ENCODE measurements around the gene OPHN1. TPM values are rescaled to one million over a fixed set of nuclear protein-coding genes. Genes with fewer than 3 reads are reported as not detected.
"Not testable (repeated sequence)": the region's sequence is repeated elsewhere in the genome, so short reads cannot be mapped to it uniquely, and the experiment has no call there.

Gene OPHN1
- total RNA-seq, 1 donor from 2014 or later, result 7.8 TPM

- no peak for TF ChIP-seq CTCF (IDR thresholded peaks at IDR 0.05; ENCODE audit: partially characterized antibody, unreplicated experiment)
- Mint-ChIP-seq H3K36me3 (ENCODE audit: unreplicated experiment) (no peaks in the 10 kb centered on the region), H3K4me1 (ENCODE audit: low read depth, unreplicated experiment) (no peaks in the 10 kb centered on the region), H3K27me3 (ENCODE audit: unreplicated experiment) (no peaks in the 10 kb centered on the region), H3K4me3 (ENCODE audit: unreplicated experiment) (no peak overlapping the region), H3K27ac (ENCODE audit: unreplicated experiment) (no peak overlapping the region), H3K9me3 (ENCODE audit: unreplicated experiment) (peaks cover 3% of the 10 kb centered on the region)
- DNase-seq, result no peak
These were observed 355.9 kb downstream of the OPHN1 start for GRCh38 chrX:68077378-68077777.

GRCh38 chrX:68072041-68072440 is 361.3 kb downstream of the OPHN1 start:
- H3K27me3 Mint-ChIP-seq (ENCODE audit: unreplicated experiment), result no peaks in the 10 kb centered on the region
- no peak overlapping the region for H3K4me3 Mint-ChIP-seq (ENCODE audit: unreplicated experiment)
- no peaks in the 10 kb centered on the region for H3K36me3 Mint-ChIP-seq (ENCODE audit: unreplicated experiment)
- H3K9me3 Mint-ChIP-seq (ENCODE audit: unreplicated experiment), result no peaks in the 10 kb centered on the region
- no peaks in the 10 kb centered on the region for H3K4me1 Mint-ChIP-seq (ENCODE audit: low read depth, unreplicated experiment)
- no peak for DNase-seq
- H3K27ac Mint-ChIP-seq (ENCODE audit: unreplicated experiment), result no peak overlapping the region
- no peak for TF ChIP-seq CTCF (IDR thresholded peaks at IDR 0.05; ENCODE audit: partially characterized antibody, unreplicated experiment)

- not testable (repeated sequence) for H3K4me1 Mint-ChIP-seq (ENCODE audit: low read depth, unreplicated experiment); H3K36me3 Mint-ChIP-seq (ENCODE audit: unreplicated experiment); H3K27ac Mint-ChIP-seq (ENCODE audit: unreplicated experiment); H3K4me3 Mint-ChIP-seq (ENCODE audit: unreplicated experiment); H3K9me3 Mint-ChIP-seq (ENCODE audit: unreplicated experiment); DNase-seq; H3K27me3 Mint-ChIP-seq (ENCODE audit: unreplicated experiment)
These were observed 363.2 kb downstream of the OPHN1 start for GRCh38 chrX:68070119-68070518.

GRCh38 chrX:68061206-68061535 is 372.1 kb downstream of the OPHN1 start:
- Mint-ChIP-seq H3K4me3 (ENCODE audit: unreplicated experiment) (no peak overlapping the region), H3K36me3 (ENCODE audit: unreplicated experiment) (no peaks in the 10 kb centered on the region), H3K4me1 (ENCODE audit: low read depth, unreplicated experiment) (no peaks in the 10 kb centered on the region), H3K9me3 (ENCODE audit: unreplicated experiment) (peaks cover 2% of the 10 kb centered on the region), H3K27ac (ENCODE audit: unreplicated experiment) (no peak overlapping the region), H3K27me3 (ENCODE audit: unreplicated experiment) (no peaks in the 10 kb centered on the region)
- no peak for TF ChIP-seq CTCF (IDR thresholded peaks at IDR 0.05; ENCODE audit: partially characterized antibody, unreplicated experiment)
- DNase-seq, result no peak

- peaks cover 2% of the 10 kb centered on the region for H3K9me3 Mint-ChIP-seq (ENCODE audit: unreplicated experiment)
These were observed 372.6 kb downstream of the OPHN1 start for GRCh38 chrX:68060506-68061205.

More at GRCh38 chrX:68060506-68061205, 372.6 kb downstream of the OPHN1 start:
- TF ChIP-seq CTCF (IDR thresholded peaks at IDR 0.05; ENCODE audit: partially characterized antibody, unreplicated experiment), result no peak
- Mint-ChIP-seq H3K4me3 (ENCODE audit: unreplicated experiment) (no peak overlapping the region), H3K27ac (ENCODE audit: unreplicated experiment) (no peak overlapping the region), H3K36me3 (ENCODE audit: unreplicated experiment) (no peaks in the 10 kb centered on the region), H3K27me3 (ENCODE audit: unreplicated experiment) (no peaks in the 10 kb centered on the region), H3K4me1 (ENCODE audit: low read depth, unreplicated experiment) (no peaks in the 10 kb centered on the region)
- DNase-seq, result no peak
